ENCODE measurements around the gene ZNF835. TPM values are rescaled to one million over a fixed set of nuclear protein-coding genes. Genes with fewer than 3 reads are reported as not detected.
"Not testable (repeated sequence)": the region's sequence is repeated elsewhere in the genome, so short reads cannot be mapped to it uniquely, and the experiment has no call there.

Gene ZNF835
- total and polyA plus RNA-seq, 5 donors = 1.6 to 7.4 (median 5.6) TPM

- no peak for DNase-seq
- Histone ChIP-seq H3K4me1 (ENCODE audit: control insufficient read depth, insufficient read depth, low read length) (no peaks in the 10 kb centered on the region), H3K9me3 (ENCODE audit: control insufficient read depth, low read length) (no peaks in the 10 kb centered on the region), H3K27me3 (ENCODE audit: control insufficient read depth, insufficient read depth) (no peaks in the 10 kb centered on the region), H3K4me3 (ENCODE audit: low read length) (no peak overlapping the region), H3K27ac (ENCODE audit: low read length) (no peak overlapping the region)
- 61% methylated on average over 10 of the region's 10 CpGs for WGBS
- ATAC-seq = no peak
- intact Hi-C loops (cut with DNase I) = no loop called here
Observed at GRCh38 chr19:56689198-56689597, 17.6 kb upstream of the ZNF835 start.

DNA sequence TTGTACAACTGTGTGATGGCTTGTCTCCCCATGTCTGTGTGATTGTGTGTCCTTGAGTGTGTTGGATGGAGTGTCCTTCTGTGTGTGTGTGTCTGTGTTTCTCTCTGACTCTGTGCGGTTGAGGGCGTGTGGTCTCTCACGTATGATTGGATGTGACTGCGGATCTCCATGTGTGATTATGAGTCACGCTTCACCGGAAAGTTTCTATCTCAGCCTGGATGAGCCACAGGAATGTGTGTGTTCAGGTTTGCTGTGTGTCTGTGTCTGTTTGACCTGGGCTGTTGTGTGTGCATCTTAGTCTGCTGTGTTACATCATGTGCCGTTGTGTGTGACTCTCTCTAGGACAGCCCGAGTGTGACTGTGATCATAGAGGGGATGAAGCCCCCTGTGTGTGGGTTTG lies 15.5 kb upstream of the ZNF835 start:
- no peaks in the 10 kb centered on the region for H3K4me1 ChIP-seq (ENCODE audit: control insufficient read depth, insufficient read depth, low read length)
- DNase-seq (no peak), ATAC-seq (no peak)
- intact Hi-C loops (cut with DNase I) = no loop called here
- no peak overlapping the region for H3K4me3 ChIP-seq (ENCODE audit: low read length)
- H3K27me3 ChIP-seq (ENCODE audit: control insufficient read depth, insufficient read depth) = no peaks in the 10 kb centered on the region
- H3K9me3 ChIP-seq (ENCODE audit: control insufficient read depth, low read length) = no peaks in the 10 kb centered on the region
- 72% methylated on average over 8 of the region's 8 CpGs for WGBS
- H3K27ac ChIP-seq (ENCODE audit: low read length) = no peak overlapping the region

GRCh38 chr19:56683116-56683515 lies 11.6 kb upstream of the ZNF835 start:
- 37% methylated on average over 7 of the region's 7 CpGs for WGBS
- intact Hi-C loops (cut with DNase I) = no loop called here
- Histone ChIP-seq H3K9me3 (ENCODE audit: control insufficient read depth, low read length) (no peaks in the 10 kb centered on the region), H3K27ac (ENCODE audit: low read length) (no peak overlapping the region), H3K27me3 (ENCODE audit: control insufficient read depth, insufficient read depth) (no peaks in the 10 kb centered on the region), H3K4me1 (ENCODE audit: control insufficient read depth, insufficient read depth, low read length) (no peaks in the 10 kb centered on the region), H3K4me3 (ENCODE audit: low read length) (no peak overlapping the region)
- no peak for DNase-seq
- ATAC-seq = no peak

DNA sequence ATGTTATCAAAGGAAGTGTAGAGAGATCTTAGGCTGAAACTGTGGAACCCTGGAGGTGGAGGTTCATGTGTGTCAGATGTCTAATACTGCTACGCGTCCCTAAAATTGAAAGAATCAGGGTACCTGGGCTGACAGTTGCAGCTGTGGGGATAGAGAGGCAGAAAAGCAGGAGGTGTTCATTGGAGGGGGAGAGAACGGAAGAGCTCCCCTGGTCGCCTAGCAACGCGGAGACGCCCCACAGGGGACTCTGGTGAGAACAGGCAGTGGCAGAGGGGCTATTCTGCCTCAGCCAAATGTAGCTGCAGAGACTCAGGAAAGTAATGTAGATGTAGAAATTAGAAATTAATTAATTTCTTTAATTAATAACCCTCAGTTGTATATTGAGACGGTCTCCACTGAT lies 10.1 kb upstream of the ZNF835 start:
- 64% methylated on average over 8 of the region's 8 CpGs for WGBS
- Histone ChIP-seq H3K4me3 (ENCODE audit: low read length) (no peak overlapping the region), H3K27me3 (ENCODE audit: control insufficient read depth, insufficient read depth) (no peaks in the 10 kb centered on the region), H3K27ac (ENCODE audit: low read length) (no peak overlapping the region), H3K4me1 (ENCODE audit: control insufficient read depth, insufficient read depth, low read length) (no peaks in the 10 kb centered on the region), H3K9me3 (ENCODE audit: control insufficient read depth, low read length) (no peaks in the 10 kb centered on the region)
- no peak for ATAC-seq
- intact Hi-C loops (cut with DNase I) = no loop called here
- no peak for DNase-seq

DNA sequence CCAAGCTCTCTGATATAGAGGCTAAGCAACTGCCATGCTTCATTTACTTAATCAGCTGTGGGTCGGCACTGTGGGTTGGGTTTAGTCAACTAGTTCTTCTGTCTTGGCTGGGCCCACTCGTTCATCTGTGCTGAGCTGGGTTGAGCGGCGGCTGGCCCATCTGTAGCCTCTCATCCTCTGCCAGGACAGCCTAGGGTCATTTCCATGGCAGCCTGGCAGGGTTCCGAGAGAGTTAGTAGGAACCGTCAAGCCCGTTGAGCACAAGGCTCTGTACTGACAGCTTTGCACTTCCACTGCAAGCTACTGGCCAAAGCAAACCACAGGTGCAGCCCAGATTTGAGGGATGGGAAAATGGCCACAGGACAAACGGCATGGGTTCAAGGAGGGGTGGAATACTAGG lies 6.6 kb upstream of the ZNF835 start:
- DNase-seq (no peak), ATAC-seq (no peak)
- H3K4me3 ChIP-seq (ENCODE audit: low read length) = no peak overlapping the region
- no peak overlapping the region for H3K27ac ChIP-seq (ENCODE audit: low read length)
- H3K4me1 ChIP-seq (ENCODE audit: control insufficient read depth, insufficient read depth, low read length) = no peaks in the 10 kb centered on the region
- no peaks in the 10 kb centered on the region for H3K27me3 ChIP-seq (ENCODE audit: control insufficient read depth, insufficient read depth)
- no peaks in the 10 kb centered on the region for H3K9me3 ChIP-seq (ENCODE audit: control insufficient read depth, low read length)
- WGBS = 74% methylated on average over 8 of the region's 8 CpGs
- intact Hi-C loops (cut with DNase I) = no loop called here

- H3K27me3 ChIP-seq (ENCODE audit: control insufficient read depth, insufficient read depth); H3K27ac ChIP-seq (ENCODE audit: low read length); H3K9me3 ChIP-seq (ENCODE audit: control insufficient read depth, low read length); H3K4me1 ChIP-seq (ENCODE audit: control insufficient read depth, insufficient read depth, low read length); H3K4me3 ChIP-seq (ENCODE audit: low read length); intact Hi-C loops (cut with DNase I): not testable (repeated sequence)
- peak; percentile 73 to 92 (median 86) for DNase-seq
- ATAC-seq = peak in 1 of 2 donors; percentile 42
- 68% methylated on average over 2 of the region's 2 CpGs for WGBS
Observed at GRCh38 chr19:56672610-56673009, 1.1 kb upstream of the ZNF835 start.

GRCh38 chr19:56670961-56671612 lies 470 bp downstream of the ZNF835 start:
- peak overlapping the region; percentile 53 for H3K4me3 ChIP-seq (ENCODE audit: low read length)
- ATAC-seq (peak; percentile 43 to 48), DNase-seq (peak in 2 of 3 donors; percentile 64 to 67)
- 35% methylated on average over 35 of the region's 35 CpGs for WGBS
- H3K4me1 ChIP-seq (ENCODE audit: control insufficient read depth, insufficient read depth, low read length) = peaks cover 10% of the 10 kb centered on the region
- intact Hi-C loops (cut with DNase I) = no loop called here
- no peak overlapping the region for H3K27ac ChIP-seq (ENCODE audit: low read length)
- H3K9me3 ChIP-seq (ENCODE audit: control insufficient read depth, low read length) = no peaks in the 10 kb centered on the region
- H3K27me3 ChIP-seq (ENCODE audit: control insufficient read depth, insufficient read depth) = no peaks in the 10 kb centered on the region

DNA sequence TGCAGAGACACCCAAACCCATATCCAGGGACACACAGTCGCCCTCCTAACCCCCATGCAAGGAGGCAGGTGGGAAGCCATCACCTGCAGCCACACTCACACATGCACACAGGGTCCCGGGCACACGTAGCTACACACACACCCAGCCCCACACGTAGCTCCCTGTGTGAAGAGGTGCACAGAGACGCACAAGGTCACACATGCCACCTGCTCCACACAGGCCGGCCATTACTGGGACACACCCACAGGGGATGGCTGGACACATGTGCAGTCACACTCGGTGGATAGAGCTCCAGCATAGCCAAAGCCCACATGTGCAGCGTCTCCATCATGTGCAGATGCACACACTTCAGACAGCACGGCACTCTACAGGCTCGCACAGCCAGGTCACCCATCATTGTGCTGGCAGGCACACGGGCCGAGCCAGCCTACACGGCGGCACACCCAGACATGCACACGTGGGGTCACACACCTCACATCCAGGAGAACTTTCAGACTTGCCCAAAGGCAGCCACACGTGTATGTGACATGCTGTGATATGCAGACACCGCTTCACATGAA lies 1.1 kb downstream of the ZNF835 start:
- ATAC-seq (no peak), DNase-seq (no peak)
- Histone ChIP-seq H3K4me1 (ENCODE audit: control insufficient read depth, insufficient read depth, low read length) (peaks cover 10% of the 10 kb centered on the region), H3K9me3 (ENCODE audit: control insufficient read depth, low read length) (no peaks in the 10 kb centered on the region), H3K27ac (ENCODE audit: low read length) (no peak overlapping the region), H3K4me3 (ENCODE audit: low read length) (no peak overlapping the region), H3K27me3 (ENCODE audit: control insufficient read depth, insufficient read depth) (no peaks in the 10 kb centered on the region)
- intact Hi-C loops (cut with DNase I) = no loop called here
- WGBS = 84% methylated on average over 17 of the region's 17 CpGs

DNA sequence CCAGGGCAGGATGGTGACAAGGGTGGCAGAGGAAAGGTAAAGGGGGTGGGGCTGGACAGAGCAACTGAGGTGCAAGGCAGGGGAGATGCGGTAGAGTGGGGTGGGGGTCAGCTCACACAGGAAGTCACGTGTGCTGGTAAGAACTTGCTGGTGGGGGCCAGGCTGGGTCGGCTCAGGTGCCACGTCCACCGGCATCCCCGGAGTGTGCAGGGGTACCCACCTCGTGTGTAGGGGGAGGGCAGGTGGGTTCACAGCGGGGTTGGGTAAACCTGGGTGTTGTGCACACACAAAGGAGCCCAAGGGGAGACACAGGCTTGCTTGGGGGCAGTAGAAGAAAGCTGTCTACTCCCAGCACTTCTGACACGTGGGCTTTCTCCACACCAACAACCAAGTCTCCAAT lies 2.9 kb downstream of the ZNF835 start:
- no peak for DNase-seq
- peaks cover 10% of the 10 kb centered on the region for H3K4me1 ChIP-seq (ENCODE audit: control insufficient read depth, insufficient read depth, low read length)
- no peaks in the 10 kb centered on the region for H3K27me3 ChIP-seq (ENCODE audit: control insufficient read depth, insufficient read depth)
- intact Hi-C loops (cut with DNase I) = no loop called here
- no peak overlapping the region for H3K4me3 ChIP-seq (ENCODE audit: low read length)
- WGBS = 88% methylated on average over 9 of the region's 9 CpGs
- no peaks in the 10 kb centered on the region for H3K9me3 ChIP-seq (ENCODE audit: control insufficient read depth, low read length)
- no peak for ATAC-seq
- H3K27ac ChIP-seq (ENCODE audit: low read length) = no peak overlapping the region

GRCh38 chr19:56667311-56667870 lies 4.2 kb downstream of the ZNF835 start:
- no peak for ATAC-seq
- Histone ChIP-seq H3K9me3 (ENCODE audit: control insufficient read depth, low read length) (no peaks in the 10 kb centered on the region), H3K4me1 (ENCODE audit: control insufficient read depth, insufficient read depth, low read length) (peaks cover 10% of the 10 kb centered on the region), H3K27me3 (ENCODE audit: control insufficient read depth, insufficient read depth) (no peaks in the 10 kb centered on the region), H3K27ac (ENCODE audit: low read length) (no peak overlapping the region), H3K4me3 (ENCODE audit: low read length) (no peak overlapping the region)
- intact Hi-C loops (cut with DNase I) = no loop called here
- DNase-seq = no peak
- WGBS = 61% methylated on average over 6 of the region's 6 CpGs

DNA sequence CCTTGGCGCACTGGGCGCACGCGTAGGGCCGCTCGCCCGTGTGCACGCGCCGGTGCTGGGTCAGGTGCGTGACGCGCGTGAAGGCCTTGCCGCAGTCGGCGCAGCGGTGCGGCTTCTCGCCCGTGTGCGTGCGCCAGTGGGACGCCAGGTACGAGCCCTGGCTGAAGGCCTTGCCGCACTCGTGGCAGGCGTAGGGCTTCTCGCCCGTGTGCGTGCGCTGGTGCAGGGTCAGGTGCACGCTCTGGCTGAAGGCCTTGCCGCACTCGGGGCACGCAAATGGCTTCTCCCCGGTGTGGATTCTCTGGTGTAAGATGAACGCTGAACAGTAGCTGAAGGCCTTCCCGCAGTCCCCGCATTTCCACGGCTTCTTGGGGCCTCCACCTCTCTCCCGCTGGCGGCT lies 7.0 kb downstream of the ZNF835 start:
- intact Hi-C loops (cut with DNase I) = no loop called here
- ATAC-seq = no peak
- WGBS = 83% methylated on average over 43 of the region's 43 CpGs
- DNase-seq = no peak
- Histone ChIP-seq H3K4me1 (ENCODE audit: control insufficient read depth, insufficient read depth, low read length) (no peaks in the 10 kb centered on the region), H3K27ac (ENCODE audit: low read length) (no peak overlapping the region), H3K27me3 (ENCODE audit: control insufficient read depth, insufficient read depth) (no peaks in the 10 kb centered on the region), H3K9me3 (ENCODE audit: control insufficient read depth, low read length) (no peaks in the 10 kb centered on the region), H3K4me3 (ENCODE audit: low read length) (no peak overlapping the region)
